Right cardiac atrium (tissue), 5 donors: ENCODE data around the gene TMEM184A. TPM values are rescaled to one million over a fixed set of nuclear protein-coding genes. Genes with fewer than 3 reads are reported as not detected.
A peak's percentile ranks its signal among the peaks of the same experiment; 100 is the strongest.

Experiments
- ATAC-seq, 2 donors: fragments of 200-7000 bp; cut with Tn5 transposase; one replicate each; pipeline versions ENCODE4 v1.8.0 to v1.9.1; 2020; ENCODE audit warnings: moderate library complexity in 2 of 2, mild to moderate bottlenecking in 1 of 2
- DNase-seq, 3 donors: peaks; one replicate each; pipeline ENCODE4 v3.0.0-alpha.2; 2020
- H3K27ac ChIP-seq: one replicate; pipeline ENCODE4 v1.5.1; 2013; ENCODE audit warnings: mild to moderate bottlenecking, low read length, control low read depth, moderate library complexity
- H3K27me3 ChIP-seq: one replicate; pipeline ENCODE4 v1.6.1; 2013; ENCODE audit not compliant: control insufficient read depth, insufficient read depth
- H3K4me1 ChIP-seq: one replicate; pipeline ENCODE4 v1.6.1; 2013; ENCODE audit warnings: low read length; ENCODE audit not compliant: control insufficient read depth, insufficient read depth
- H3K4me3 ChIP-seq: one replicate; pipeline ENCODE4 v1.5.1; 2013; ENCODE audit warnings: low read length, control low read depth
- H3K9me3 ChIP-seq: one replicate; pipeline ENCODE4 v1.6.1; 2013; ENCODE audit warnings: low read length; ENCODE audit not compliant: control insufficient read depth
- WGBS: extraction: QIAGEN DNeasy Blood & Tissue Kit; methylation state at CpG from one replicate; pipeline ENCODE4 v1.1.7; 2013; 5-methylcytosine and 5-hydroxymethylcytosine counted together
- intact Hi-C, 4 donors: fragments of 100-400 bp; cut with DNase I; formaldehyde crosslinking; loops; one replicate each; pipeline versions ENCODE4 v1.11.0 to v1.14.0; 2022 to 2023
- long read RNA-seq, 4 donors: library from polyadenylated mRNA; unstranded; transcript quantifications; one replicate each; pipeline ENCODE4 v2.0.0, GENCODE V29; 2020 to 2021
- polyA plus RNA-seq: library from polyadenylated mRNA; stranded (reverse); fragments of 200-250 nt; gene quantifications from one replicate; pipeline ENCODE4 v1.2.3, GENCODE V29; 2013
- total RNA-seq, 4 donors: library from RNA; stranded (reverse); fragmentation: NEBNext Ultra II Directional; extraction: Animal tissue kit (Norgen Biotek cat#: 25700); gene quantifications; one replicate each; pipeline ENCODE4 v1.2.1, GENCODE V29; 2021
- donor health status: healthy with polysubstance abuse.
- donor health status: DM: no; HTN: yes; CAD: no.
- donor health status: DM: no; HTN: no; CAD: no.
- donor health status: DM: no; HTN: yes; CAD: no; lungs with severe emphysema.
- donor health status: DM: yes; HTN: yes; CAD: no.

TMEM184A gene
- under 1 TPM in 3 of 4 donors, not detected in 1; 0.26 to 0.62 (median 0.49) TPM for total RNA-seq
- polyA plus RNA-seq, result 0.38 TPM
- long read RNA-seq, donor 1, result 0 reads
- long read RNA-seq, donor 2, result 0 reads
- long read RNA-seq, donor 3, result 0 reads
- long read RNA-seq, donor 4, full-length matches to known transcripts, result 1 of 1 reads
- long read RNA-seq, donor 4, partial matches to known transcripts, result 0 of 1 reads
- long read RNA-seq, donor 4, other reads (novel, unspliced or antisense), result 0 of 1 reads

GRCh38 chr7:1555813-1556543, at the start of gene TMEM184A:
TMEM184A (minus strand) TSS chr7:1556205; CDS start chr7:1555484, 721 bp downstream.
- DNase-seq (peak in 2 of 3 donors; percentile 62 to 73), ATAC-seq (peak; percentile 11 to 30)
- Histone ChIP-seq H3K27me3 (no peaks in the 10 kb centered on the region), H3K27ac (no peak within 1 kb of the TSS), H3K4me3 (no peak within 1 kb of the TSS), H3K4me1 (no peaks in the 10 kb centered on the region), H3K9me3 (no peaks in the 10 kb centered on the region)
- WGBS, result 51% methylated on average over 23 of the region's 23 CpGs
- intact Hi-C loops, result loop anchor here in 1 of 4 donors (2.0 kb wide), 1 partner anchor 49 kb away; no protein-coding TSS in a partner anchor

- intact Hi-C loops, result no loop called here
- no peaks in the 10 kb centered on the region for H3K9me3 ChIP-seq
- no peak overlapping the region for H3K4me3 ChIP-seq
- DNase-seq (no peak), ATAC-seq (no peak)
- no peaks in the 10 kb centered on the region for H3K4me1 ChIP-seq
- no peaks in the 10 kb centered on the region for H3K27me3 ChIP-seq
- H3K27ac ChIP-seq, result no peak overlapping the region
- 78% methylated on average over 2 of the region's 2 CpGs for WGBS
These were observed 48.4 kb upstream of the TMEM184A start for GRCh38 chr7:1604383-1604782.

GRCh38 chr7:1603346-1604225, 47.6 kb upstream of the TMEM184A start:
- 80% methylated on average over 41 of the region's 41 CpGs for WGBS
- H3K27ac ChIP-seq, result no peak overlapping the region
- no peaks in the 10 kb centered on the region for H3K27me3 ChIP-seq
- H3K9me3 ChIP-seq, result no peaks in the 10 kb centered on the region
- no peak for DNase-seq
- no peak overlapping the region for H3K4me3 ChIP-seq
- intact Hi-C loops, result no loop called here
- no peaks in the 10 kb centered on the region for H3K4me1 ChIP-seq
- no peak for ATAC-seq

- intact Hi-C loops, result no loop called here
- Histone ChIP-seq H3K27ac (no peak overlapping the region), H3K9me3 (no peaks in the 10 kb centered on the region), H3K4me3 (no peak overlapping the region), H3K4me1 (no peaks in the 10 kb centered on the region), H3K27me3 (no peaks in the 10 kb centered on the region)
- WGBS, result 91% methylated on average over 15 of the region's 15 CpGs
- DNase-seq (peak in 1 of 3 donors; percentile 28), ATAC-seq (no peak)
These were observed 46.4 kb upstream of the TMEM184A start for GRCh38 chr7:1602386-1602785.

GRCh38 chr7:1601956-1602355, 46.0 kb upstream of the TMEM184A start:
- DNase-seq, result no peak
- Histone ChIP-seq H3K27me3 (no peaks in the 10 kb centered on the region), H3K9me3 (no peaks in the 10 kb centered on the region), H3K4me1 (no peaks in the 10 kb centered on the region), H3K4me3 (no peak overlapping the region), H3K27ac (no peak overlapping the region)
- intact Hi-C loops, result no loop called here
- no peak for ATAC-seq
- 85% methylated on average over 24 of the region's 24 CpGs for WGBS

- no peak overlapping the region for H3K4me3 ChIP-seq
- H3K27ac ChIP-seq, result no peak overlapping the region
- H3K27me3 ChIP-seq, result no peaks in the 10 kb centered on the region
- ATAC-seq (no peak), DNase-seq (no peak)
- WGBS, result 87% methylated on average over 29 of the region's 29 CpGs
- H3K4me1 ChIP-seq, result no peaks in the 10 kb centered on the region
- intact Hi-C loops, result no loop called here
- no peaks in the 10 kb centered on the region for H3K9me3 ChIP-seq
These were observed 43.8 kb upstream of the TMEM184A start for GRCh38 chr7:1599640-1600395.

GRCh38 chr7:1598961-1599639, 43.1 kb upstream of the TMEM184A start:
- Histone ChIP-seq H3K27me3 (no peaks in the 10 kb centered on the region), H3K4me3 (no peak overlapping the region), H3K4me1 (no peaks in the 10 kb centered on the region), H3K9me3 (no peaks in the 10 kb centered on the region), H3K27ac (no peak overlapping the region)
- DNase-seq (peak in 1 of 3 donors; percentile 40), ATAC-seq (no peak)
- 86% methylated on average over 12 of the region's 12 CpGs for WGBS
- intact Hi-C loops, result no loop called here

- no peaks in the 10 kb centered on the region for H3K9me3 ChIP-seq
- no peaks in the 10 kb centered on the region for H3K4me1 ChIP-seq
- DNase-seq (peak in 2 of 3 donors; percentile 14 to 18), ATAC-seq (no peak)
- H3K4me3 ChIP-seq, result no peak overlapping the region
- no peaks in the 10 kb centered on the region for H3K27me3 ChIP-seq
- WGBS, result 85% methylated on average over 7 of the region's 7 CpGs
- H3K27ac ChIP-seq, result no peak overlapping the region
- intact Hi-C loops, result no loop called here
These were observed 42.3 kb upstream of the TMEM184A start for GRCh38 chr7:1598286-1598685.

GRCh38 chr7:1597791-1598190, 41.8 kb upstream of the TMEM184A start:
- Histone ChIP-seq H3K9me3 (no peaks in the 10 kb centered on the region), H3K27me3 (no peaks in the 10 kb centered on the region), H3K27ac (no peak overlapping the region), H3K4me1 (no peaks in the 10 kb centered on the region), H3K4me3 (no peak overlapping the region)
- intact Hi-C loops, result no loop called here
- peak in 1 of 3 donors; percentile 20 for DNase-seq
- 90% methylated on average over 11 of the region's 11 CpGs for WGBS
- ATAC-seq, result no peak
